ENCODE data around the gene LRRFIP1. TPM values are rescaled to one million over a fixed set of nuclear protein-coding genes. Genes with fewer than 3 reads are reported as not detected.

Gene LRRFIP1
- total RNA-seq, 1 donor from 2014 or later = 115 TPM

DNA sequence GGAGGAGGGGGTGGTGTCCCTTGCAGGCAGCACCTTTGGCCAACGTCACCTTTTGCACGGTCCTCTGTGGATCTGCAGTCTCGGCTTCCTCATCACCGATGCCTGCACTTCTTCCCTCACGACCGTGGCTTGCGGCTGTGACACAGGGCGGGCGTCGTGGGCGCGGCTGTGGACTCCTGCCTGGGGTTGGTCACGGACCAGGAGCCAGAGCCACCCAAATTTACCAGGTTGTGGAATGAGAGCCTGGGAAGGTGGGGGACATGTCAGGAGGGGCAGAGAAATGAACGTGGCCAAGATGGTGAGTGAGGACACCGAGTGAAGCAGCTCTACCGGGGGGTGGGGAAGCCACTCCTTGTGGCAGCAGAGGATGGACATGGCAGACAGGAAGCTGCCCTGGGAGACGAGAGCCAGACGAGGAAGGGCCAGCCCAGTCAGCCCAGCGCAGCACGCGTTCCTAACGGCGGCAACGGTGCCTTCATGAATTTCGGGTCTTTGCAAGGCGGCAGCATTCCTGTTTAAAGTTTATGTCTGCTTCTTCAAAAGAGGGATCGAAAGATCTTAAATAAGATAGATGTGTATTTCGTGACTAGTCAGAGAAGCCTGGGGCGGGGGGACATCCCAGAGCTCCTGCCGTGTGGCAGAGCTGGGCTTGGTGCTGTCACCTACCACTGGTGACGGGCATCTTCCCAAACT, 84.2 kb downstream of the LRRFIP1 start:
- FAIRE-seq (no peak), DNase-seq (ENCODE audit: low read depth) (no peak)
- Histone ChIP-seq H3K4me3 (ENCODE audit: low read depth, low read length) (no peak overlapping the region), H3K27me3 (ENCODE audit: control insufficient read depth, insufficient read depth, low read length) (no peaks in the 10 kb centered on the region), H3K36me3 (ENCODE audit: control insufficient read depth, insufficient read depth, low read length) (peaks cover 16% of the 10 kb centered on the region)
- TF ChIP-seq, protein P1, sequence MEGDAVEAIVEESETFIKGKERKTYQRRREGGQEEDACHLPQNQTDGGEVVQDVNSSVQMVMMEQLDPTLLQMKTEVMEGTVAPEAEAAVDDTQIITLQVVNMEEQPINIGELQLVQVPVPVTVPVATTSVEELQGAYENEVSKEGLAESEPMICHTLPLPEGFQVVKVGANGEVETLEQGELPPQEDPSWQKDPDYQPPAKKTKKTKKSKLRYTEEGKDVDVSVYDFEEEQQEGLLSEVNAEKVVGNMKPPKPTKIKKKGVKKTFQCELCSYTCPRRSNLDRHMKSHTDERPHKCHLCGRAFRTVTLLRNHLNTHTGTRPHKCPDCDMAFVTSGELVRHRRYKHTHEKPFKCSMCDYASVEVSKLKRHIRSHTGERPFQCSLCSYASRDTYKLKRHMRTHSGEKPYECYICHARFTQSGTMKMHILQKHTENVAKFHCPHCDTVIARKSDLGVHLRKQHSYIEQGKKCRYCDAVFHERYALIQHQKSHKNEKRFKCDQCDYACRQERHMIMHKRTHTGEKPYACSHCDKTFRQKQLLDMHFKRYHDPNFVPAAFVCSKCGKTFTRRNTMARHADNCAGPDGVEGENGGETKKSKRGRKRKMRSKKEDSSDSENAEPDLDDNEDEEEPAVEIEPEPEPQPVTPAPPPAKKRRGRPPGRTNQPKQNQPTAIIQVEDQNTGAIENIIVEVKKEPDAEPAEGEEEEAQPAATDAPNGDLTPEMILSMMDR (IDR thresholded peaks at IDR 0.05; ENCODE audit: insufficient read depth, low read length, severe bottlenecking) = no peak

DNA sequence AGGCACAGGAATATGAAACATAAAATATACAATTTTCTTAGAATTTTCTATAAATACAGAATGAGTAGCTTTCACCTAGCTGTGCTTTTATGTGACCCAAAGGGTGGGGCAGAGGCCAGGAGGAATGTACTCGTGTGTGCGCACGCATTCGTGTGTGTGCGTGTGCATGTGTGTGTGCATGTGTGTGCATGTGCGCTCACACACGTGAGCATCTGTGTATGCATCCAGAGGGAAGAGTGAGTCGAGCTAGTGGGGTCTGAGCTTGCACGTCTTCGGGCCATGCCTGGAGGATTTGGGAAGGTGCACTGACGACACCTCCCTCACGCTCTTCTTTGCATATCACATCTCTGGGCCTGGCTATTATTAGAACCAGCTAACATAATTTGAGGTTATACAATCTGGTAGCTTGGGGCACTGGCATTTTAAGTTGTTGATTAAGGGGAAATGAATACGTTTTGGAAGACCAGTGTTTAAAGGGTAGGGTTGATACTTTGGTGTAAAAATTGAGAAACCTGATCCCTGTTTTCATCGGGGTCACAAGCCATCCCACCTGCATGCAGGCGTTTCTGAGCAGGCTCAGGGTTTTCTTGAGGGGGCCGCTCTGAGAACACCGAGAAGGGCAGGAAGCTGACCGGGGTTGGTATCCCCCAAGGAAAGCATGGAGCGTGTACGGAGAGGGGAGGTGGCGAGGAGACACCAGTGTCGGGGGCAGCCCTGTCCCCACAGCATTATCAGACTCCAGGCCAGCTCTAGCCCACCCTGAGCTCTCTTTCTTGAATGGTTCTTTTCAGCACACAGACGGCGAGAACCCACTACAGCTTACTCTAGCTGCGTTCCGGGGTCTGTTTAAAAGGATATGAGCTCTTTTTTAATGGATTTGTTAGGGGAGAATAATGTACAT, 85.3 kb downstream of the LRRFIP1 start:
- Histone ChIP-seq H3K27me3 (ENCODE audit: control insufficient read depth, insufficient read depth, low read length) (no peaks in the 10 kb centered on the region), H3K4me3 (ENCODE audit: low read depth, low read length) (no peak overlapping the region), H3K36me3 (ENCODE audit: control insufficient read depth, insufficient read depth, low read length) (peaks cover 18% of the 10 kb centered on the region)
- TF ChIP-seq, protein P1 (IDR thresholded peaks at IDR 0.05; ENCODE audit: insufficient read depth, low read length, severe bottlenecking) = no peak
- no peak for DNase-seq (ENCODE audit: low read depth)
- FAIRE-seq = no peak

DNA sequence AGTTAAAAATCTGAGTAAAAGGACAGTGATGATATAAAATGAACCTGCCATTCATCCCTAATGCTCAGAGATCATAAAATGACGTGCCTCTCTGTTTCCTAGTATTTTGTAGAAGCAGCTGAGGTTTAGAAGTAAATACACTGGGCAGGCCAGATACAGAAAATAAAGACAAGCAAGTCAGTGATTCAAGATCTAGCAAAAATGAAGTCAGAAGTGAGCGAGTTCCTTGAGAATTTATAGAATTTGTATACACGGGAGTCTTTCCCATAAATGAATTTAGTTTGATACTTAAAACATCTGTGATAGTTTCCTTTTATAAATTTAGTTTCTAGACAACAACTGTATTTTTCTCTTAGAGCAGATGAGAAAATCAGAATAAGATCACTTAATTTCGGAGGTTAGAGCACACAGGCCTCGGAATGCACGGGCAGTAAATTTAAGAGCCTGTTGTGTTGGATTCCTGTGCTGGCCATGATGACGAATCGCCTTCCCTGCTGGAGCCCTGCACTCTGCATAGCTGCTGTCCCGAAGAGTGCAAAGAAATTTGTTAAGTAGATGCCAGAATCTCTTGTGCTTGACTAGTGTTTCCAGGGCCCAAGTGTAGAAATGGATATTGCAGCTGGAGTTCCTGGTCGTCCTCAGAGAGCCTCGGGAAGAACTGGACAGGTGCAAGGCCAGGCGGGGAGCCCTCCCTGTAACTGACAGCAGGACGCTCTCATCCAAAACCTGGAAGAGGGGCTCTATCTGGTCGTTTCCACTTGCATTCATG, 87.5 kb downstream of the LRRFIP1 start:
- no peak overlapping the region for H3K4me3 ChIP-seq (ENCODE audit: low read depth, low read length)
- no peak for FAIRE-seq

DNA sequence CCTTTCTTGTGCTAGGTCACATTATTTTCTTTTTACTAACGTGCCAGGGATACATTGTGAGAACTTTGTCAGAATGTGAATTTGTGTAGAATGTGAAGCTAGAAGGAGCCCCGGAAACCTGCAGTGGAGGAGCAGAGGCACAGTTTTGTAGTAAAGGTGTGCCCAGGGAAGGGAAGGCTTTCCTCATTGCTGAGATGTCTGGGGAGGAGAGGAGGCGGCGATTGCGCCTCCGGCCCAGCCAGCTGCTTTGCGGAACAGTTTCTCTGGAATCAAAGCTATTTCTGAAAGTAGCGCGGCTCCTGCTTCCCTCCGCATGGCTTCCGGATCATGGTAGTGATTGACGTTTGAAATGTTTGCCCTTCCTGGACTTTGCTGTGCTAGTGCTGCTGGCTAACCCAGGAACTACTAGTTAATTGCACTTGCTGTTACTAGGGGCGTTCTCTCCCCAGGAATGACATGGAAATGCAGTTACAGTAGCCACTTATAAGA, 88.1 kb downstream of the LRRFIP1 start:
- Histone ChIP-seq H3K4me3 (ENCODE audit: low read depth, low read length) (no peak overlapping the region), H3K36me3 (ENCODE audit: control insufficient read depth, insufficient read depth, low read length) (peaks cover 15% of the 10 kb centered on the region), H3K27me3 (ENCODE audit: control insufficient read depth, insufficient read depth, low read length) (no peaks in the 10 kb centered on the region)
- TF ChIP-seq, protein P1 (IDR thresholded peaks at IDR 0.05; ENCODE audit: insufficient read depth, low read length, severe bottlenecking) = no peak
- DNase-seq (ENCODE audit: low read depth) (no peak), FAIRE-seq (no peak)

More for the DNA sequence above, 87.5 kb downstream of the LRRFIP1 start:
- Histone ChIP-seq H3K27me3 (ENCODE audit: control insufficient read depth, insufficient read depth, low read length) (no peaks in the 10 kb centered on the region), H3K36me3 (ENCODE audit: control insufficient read depth, insufficient read depth, low read length) (peaks cover 13% of the 10 kb centered on the region)
- TF ChIP-seq, protein P1 (IDR thresholded peaks at IDR 0.05; ENCODE audit: insufficient read depth, low read length, severe bottlenecking) = no peak
- DNase-seq (ENCODE audit: low read depth) = peak; percentile 64

DNA sequence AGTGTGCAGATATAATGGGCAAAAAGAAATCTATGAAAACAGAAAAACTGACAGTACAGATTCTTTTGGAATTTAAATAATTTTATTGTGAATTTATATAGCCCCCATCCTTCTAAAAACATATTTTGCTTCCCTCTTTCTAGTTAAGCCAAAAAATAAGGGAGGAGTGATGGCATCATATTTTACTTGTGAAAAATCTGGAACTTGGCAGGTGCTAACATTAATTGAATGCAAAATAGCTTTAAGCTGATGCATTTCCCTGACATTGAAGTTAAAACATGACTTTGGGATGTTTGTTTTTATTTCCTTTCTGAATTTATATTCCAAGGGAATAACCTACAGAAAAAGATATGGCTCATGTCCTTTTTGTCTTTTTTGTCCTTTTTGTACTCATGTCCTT, 88.6 kb downstream of the LRRFIP1 start:
- TF ChIP-seq, protein P1 (IDR thresholded peaks at IDR 0.05; ENCODE audit: insufficient read depth, low read length, severe bottlenecking) = no peak
- no peak overlapping the region for H3K4me3 ChIP-seq (ENCODE audit: low read depth, low read length)
- H3K36me3 ChIP-seq (ENCODE audit: control insufficient read depth, insufficient read depth, low read length) = peaks cover 19% of the 10 kb centered on the region
- FAIRE-seq = no peak
- H3K27me3 ChIP-seq (ENCODE audit: control insufficient read depth, insufficient read depth, low read length) = no peaks in the 10 kb centered on the region
- no peak for DNase-seq (ENCODE audit: low read depth)

Data from bronchial epithelial cell (primary cell).